Lower lobe of right lung (tissue), 2 donors: ENCODE measurements around the gene DLK1. TPM values are rescaled to one million over a fixed set of nuclear protein-coding genes. Genes with fewer than 3 reads are reported as not detected.

Source experiments
- ATAC-seq, 2 donors: fragments of 200-7000 bp; cut with Tn5 transposase; one replicate each; pipeline ENCODE4 v1.9.1; 2020 to 2022; ENCODE audit warnings: mild to moderate bottlenecking in 2 of 2, moderate library complexity in 2 of 2
- DNase-seq: peaks from one replicate; pipeline ENCODE4 v3.0.0-alpha.2; 2020
- H3K27ac ChIP-seq: fragments of 200-600 bp; one replicate; pipeline ENCODE4 v1.8.0; 2022
- H3K27me3 ChIP-seq: fragments of 200-600 bp; one replicate; pipeline ENCODE4 v1.8.0; 2022; ENCODE audit warnings: low read depth
- H3K36me3 ChIP-seq: fragments of 200-600 bp; one replicate; pipeline ENCODE4 v1.8.0; 2022; ENCODE audit warnings: mild to moderate bottlenecking
- H3K4me1 ChIP-seq: fragments of 200-600 bp; one replicate; pipeline ENCODE4 v1.8.0; 2022
- H3K4me3 ChIP-seq: fragments of 200-600 bp; one replicate; pipeline ENCODE4 v1.8.0; 2022; ENCODE audit warnings: mild to moderate bottlenecking
- H3K9me3 ChIP-seq: fragments of 200-600 bp; one replicate; pipeline ENCODE4 v1.8.0; 2022
- intact Hi-C: fragments of 100-400 bp; cut with DNase I; formaldehyde crosslinking; loops from one replicate; pipeline ENCODE4 v1.11.0; 2022
- total RNA-seq: library from RNA; stranded (reverse); fragmentation: NEBNext Ultra II Directional; extraction: Animal tissue kit (Norgen Biotek cat#: 25700); gene quantifications from one replicate; pipeline ENCODE4 v1.2.1, GENCODE V29; 2021
- TF ChIP-seq, protein P1 (sequence below): fragments of 200-600 bp; IDR thresholded peaks from one replicate; pipeline ENCODE4 v1.8.0; 2022; ENCODE audit warnings: antibody characterized with exemption, mild to moderate bottlenecking
- donor health status: DM: no; HTN: yes; CAD: no; lungs with severe emphysema.

The DLK1 gene
- total RNA-seq, 1 donor from 2014 or later: not detected

DNA sequence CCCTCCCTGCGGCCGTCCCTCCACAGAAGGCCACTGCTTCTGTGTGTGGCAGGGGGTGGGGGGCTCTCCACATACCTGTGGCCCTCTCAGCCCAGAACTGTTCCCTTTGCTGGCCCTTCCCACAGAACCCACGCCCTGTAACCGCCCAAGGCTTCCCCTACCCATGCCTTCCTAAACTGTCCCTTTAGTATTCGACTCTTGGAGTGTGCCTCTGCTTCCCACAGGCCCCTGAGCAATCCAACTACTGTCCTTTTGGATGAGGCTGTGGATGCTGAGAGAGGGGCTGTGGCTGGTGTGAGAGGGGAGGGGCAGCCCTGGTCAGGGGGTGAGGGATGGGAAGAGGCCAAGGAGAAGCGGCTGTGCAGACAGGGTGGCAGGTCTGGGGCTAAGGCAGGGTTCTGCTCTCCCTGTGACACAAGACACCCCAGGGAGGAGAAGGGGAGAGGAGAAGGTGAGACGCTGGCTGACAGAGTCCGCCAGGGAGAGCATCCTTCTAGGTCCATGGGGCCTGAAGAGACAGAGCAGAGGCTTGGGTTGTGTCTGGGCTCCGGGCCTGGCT, 46.0 kb downstream of the DLK1 start:
- DNase-seq: no peak
- intact Hi-C loops: no loop called here
- ATAC-seq: no peak
- H3K27ac ChIP-seq: no peak overlapping the region
- no peak overlapping the region for H3K4me3 ChIP-seq
- H3K9me3 ChIP-seq: no peaks in the 10 kb centered on the region
- TF ChIP-seq, protein P1, sequence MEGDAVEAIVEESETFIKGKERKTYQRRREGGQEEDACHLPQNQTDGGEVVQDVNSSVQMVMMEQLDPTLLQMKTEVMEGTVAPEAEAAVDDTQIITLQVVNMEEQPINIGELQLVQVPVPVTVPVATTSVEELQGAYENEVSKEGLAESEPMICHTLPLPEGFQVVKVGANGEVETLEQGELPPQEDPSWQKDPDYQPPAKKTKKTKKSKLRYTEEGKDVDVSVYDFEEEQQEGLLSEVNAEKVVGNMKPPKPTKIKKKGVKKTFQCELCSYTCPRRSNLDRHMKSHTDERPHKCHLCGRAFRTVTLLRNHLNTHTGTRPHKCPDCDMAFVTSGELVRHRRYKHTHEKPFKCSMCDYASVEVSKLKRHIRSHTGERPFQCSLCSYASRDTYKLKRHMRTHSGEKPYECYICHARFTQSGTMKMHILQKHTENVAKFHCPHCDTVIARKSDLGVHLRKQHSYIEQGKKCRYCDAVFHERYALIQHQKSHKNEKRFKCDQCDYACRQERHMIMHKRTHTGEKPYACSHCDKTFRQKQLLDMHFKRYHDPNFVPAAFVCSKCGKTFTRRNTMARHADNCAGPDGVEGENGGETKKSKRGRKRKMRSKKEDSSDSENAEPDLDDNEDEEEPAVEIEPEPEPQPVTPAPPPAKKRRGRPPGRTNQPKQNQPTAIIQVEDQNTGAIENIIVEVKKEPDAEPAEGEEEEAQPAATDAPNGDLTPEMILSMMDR: no peak
- no peaks in the 10 kb centered on the region for H3K36me3 ChIP-seq
- no peaks in the 10 kb centered on the region for H3K4me1 ChIP-seq
- no peaks in the 10 kb centered on the region for H3K27me3 ChIP-seq

- no peaks in the 10 kb centered on the region for H3K4me1 ChIP-seq
- no peaks in the 10 kb centered on the region for H3K27me3 ChIP-seq
- H3K9me3 ChIP-seq: no peaks in the 10 kb centered on the region
- TF ChIP-seq, protein P1: no peak
- intact Hi-C loops: no loop called here
- ATAC-seq (no peak), DNase-seq (no peak)
- no peak overlapping the region for H3K4me3 ChIP-seq
- no peaks in the 10 kb centered on the region for H3K36me3 ChIP-seq
- H3K27ac ChIP-seq: no peak overlapping the region
Observed at GRCh38 chr14:100773331-100774163, 46.9 kb downstream of the DLK1 start.

DNA sequence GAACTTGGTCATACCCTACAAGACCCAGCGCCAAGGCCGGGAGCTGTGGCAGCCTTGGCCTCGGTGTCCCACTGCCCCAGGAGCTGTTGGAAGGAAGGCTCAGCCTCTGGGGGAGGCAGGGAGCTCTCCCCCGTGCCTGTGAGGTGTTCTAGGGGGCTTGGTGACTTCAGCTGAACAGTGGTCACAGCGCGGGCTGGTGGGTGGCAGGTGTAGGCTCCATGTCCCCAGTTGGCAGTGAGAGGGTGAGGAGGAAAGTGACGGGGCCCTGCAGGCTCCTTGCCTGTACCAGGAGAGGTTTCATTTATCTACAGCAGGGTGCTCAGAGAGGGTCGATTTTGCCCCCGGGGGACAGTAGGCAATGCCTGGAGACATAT, 47.5 kb downstream of the DLK1 start:
- H3K36me3 ChIP-seq: no peaks in the 10 kb centered on the region
- TF ChIP-seq, protein P1: no peak
- no peak overlapping the region for H3K4me3 ChIP-seq
- H3K4me1 ChIP-seq: no peaks in the 10 kb centered on the region
- no peak overlapping the region for H3K27ac ChIP-seq
- intact Hi-C loops: no loop called here
- ATAC-seq (no peak), DNase-seq (no peak)
- no peaks in the 10 kb centered on the region for H3K9me3 ChIP-seq
- no peaks in the 10 kb centered on the region for H3K27me3 ChIP-seq

GRCh38 chr14:100775351-100775830, 48.7 kb downstream of the DLK1 start:
- ATAC-seq (no peak), DNase-seq (no peak)
- Histone ChIP-seq H3K4me1 (no peaks in the 10 kb centered on the region), H3K27ac (no peak overlapping the region), H3K27me3 (no peaks in the 10 kb centered on the region), H3K36me3 (no peaks in the 10 kb centered on the region), H3K4me3 (no peak overlapping the region), H3K9me3 (no peaks in the 10 kb centered on the region)
- intact Hi-C loops: no loop called here
- TF ChIP-seq, protein P1: no peak

- ATAC-seq: no peak
- intact Hi-C loops: no loop called here
Observed at GRCh38 chr14:100775831-100776591, 49.3 kb downstream of the DLK1 start.

More at GRCh38 chr14:100775831-100776591, 49.3 kb downstream of the DLK1 start:
- Histone ChIP-seq H3K36me3 (no peaks in the 10 kb centered on the region), H3K9me3 (no peaks in the 10 kb centered on the region), H3K27me3 (no peaks in the 10 kb centered on the region), H3K4me3 (no peak overlapping the region), H3K27ac (no peak overlapping the region), H3K4me1 (no peaks in the 10 kb centered on the region)
- TF ChIP-seq, protein P1: no peak
- no peak for DNase-seq
